Stimulated activated CD8-positive, alpha-beta memory T cell treated with anti-CD3 and anti-CD28 coated beads, Interleukin-15, amount 100 ng/mL, for 1 hour (primary cell): ENCODE results near the gene RGS3.
"Not testable (repeated sequence)": the region's sequence is repeated elsewhere in the genome, so short reads cannot be mapped to it uniquely, and the experiment has no call there.

Experiments used
- DNase-seq: peaks from one replicate; pipeline ENCODE4 v3.0.0-alpha.2; 2020; ENCODE audit warnings: low read depth

The RGS3 gene

GRCh38 chr9:113546566-113546965 lies 83.0 kb downstream of the RGS3 start:
- DNase-seq = no peak

DNA sequence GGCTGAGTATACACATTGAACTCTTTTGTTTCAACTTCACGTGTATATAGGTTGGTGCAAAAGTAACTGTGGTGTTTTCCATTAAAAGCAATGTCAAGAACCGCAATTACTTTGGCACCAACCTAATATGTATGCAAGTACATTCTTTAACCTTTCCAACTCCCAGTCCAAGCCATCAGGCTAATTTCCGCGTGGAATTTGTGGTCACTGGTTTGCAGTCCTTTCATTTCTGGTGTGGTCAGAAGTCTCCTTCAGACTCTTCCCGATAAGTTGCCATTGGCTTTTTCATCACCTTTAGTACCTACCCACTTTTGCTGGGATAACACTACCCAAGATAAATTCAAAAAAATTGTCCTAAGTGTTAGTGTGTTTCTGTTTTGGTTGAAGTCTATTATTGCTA lies 84.0 kb downstream of the RGS3 start:
- DNase-seq = no peak

DNA sequence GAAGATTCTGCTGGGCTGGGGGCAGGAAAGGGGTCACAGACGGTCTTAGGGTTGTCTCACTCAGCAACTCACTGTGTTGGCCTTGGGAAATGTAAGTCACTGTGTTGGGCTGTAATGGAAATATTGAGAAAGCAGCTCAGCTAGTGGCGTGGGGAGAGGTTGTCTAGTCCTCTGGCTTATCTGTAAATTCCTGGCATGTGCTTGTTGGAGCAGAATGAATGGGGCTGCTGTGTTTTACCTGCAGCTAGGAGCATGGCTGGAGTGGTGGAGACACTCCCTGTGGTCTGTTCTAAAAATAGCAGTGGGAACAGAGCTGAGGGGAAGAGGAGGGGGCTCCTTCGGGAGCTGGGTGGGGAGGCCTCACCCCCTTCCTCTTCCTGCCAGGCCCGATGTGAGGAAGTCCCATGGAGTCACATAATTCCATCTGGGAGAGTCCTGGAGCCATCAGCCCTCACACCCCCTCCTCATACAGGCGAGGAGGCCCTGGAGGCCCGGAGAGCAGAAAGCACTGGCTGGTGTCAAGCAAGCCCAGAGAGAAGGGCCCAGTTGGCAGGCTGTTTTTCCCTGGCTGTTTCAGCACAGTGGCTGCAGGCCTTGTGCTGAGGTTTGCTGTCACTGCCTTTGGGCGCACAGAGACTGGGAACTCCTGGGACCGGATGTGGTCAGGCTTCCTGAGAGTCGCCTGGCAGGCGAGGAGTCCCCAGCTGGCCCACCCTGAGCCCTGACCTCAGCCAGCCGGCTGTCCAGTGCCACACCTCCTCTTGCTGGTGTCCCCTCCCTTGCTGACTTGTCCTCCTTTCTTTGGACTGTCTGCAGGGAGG lies 84.9 kb downstream of the RGS3 start:
- DNase-seq = no peak

GRCh38 chr9:113549892-113550291 lies 86.4 kb downstream of the RGS3 start:
- DNase-seq = not testable (repeated sequence)

- no peak for DNase-seq
Observed at GRCh38 chr9:113556877-113557593, 93.5 kb downstream of the RGS3 start.

DNA sequence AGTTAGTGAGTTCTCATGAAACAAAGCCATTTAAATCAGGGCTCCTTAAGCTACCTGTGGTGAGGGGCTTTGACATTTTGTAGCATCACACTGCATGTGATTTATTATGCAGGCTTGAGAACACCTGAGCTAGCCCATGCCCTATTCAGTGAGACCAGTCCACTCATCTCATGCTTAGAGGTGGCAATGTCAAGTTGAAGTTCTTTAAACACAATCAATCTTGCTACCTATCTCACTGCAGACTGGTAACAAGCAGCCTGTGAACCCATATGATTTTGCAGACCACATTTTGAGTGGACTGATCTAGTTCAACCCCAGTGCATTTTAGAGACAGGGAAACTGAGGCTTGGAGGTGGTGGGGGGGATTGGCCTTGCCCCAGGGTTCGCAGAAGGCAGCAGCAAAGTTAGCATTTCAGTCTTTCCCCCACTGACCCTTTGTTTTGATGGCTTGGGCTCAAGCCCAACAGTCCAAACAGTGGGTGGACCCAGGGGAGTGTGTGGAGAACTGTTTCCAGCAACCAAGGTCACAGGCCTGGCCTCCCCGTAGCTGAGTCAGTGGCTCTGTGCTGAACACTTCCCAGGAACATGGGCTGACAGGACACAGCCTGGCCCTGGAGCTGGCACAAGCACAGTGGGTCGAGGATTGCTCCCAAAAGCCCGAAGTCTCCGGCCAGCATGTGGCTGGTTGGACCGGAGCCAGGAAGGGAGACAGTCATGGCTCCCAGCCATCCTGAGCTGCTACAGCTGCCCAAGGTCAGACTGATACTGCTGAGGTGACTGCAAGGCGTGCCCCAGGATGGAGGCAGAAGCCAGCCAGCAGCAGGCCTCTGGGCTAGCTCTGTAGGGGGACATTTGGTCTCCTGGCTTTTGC lies 95.3 kb downstream of the RGS3 start:
- no peak for DNase-seq

- no peak for DNase-seq
Observed at GRCh38 chr9:113559834-113560800, 96.6 kb downstream of the RGS3 start.

DNA sequence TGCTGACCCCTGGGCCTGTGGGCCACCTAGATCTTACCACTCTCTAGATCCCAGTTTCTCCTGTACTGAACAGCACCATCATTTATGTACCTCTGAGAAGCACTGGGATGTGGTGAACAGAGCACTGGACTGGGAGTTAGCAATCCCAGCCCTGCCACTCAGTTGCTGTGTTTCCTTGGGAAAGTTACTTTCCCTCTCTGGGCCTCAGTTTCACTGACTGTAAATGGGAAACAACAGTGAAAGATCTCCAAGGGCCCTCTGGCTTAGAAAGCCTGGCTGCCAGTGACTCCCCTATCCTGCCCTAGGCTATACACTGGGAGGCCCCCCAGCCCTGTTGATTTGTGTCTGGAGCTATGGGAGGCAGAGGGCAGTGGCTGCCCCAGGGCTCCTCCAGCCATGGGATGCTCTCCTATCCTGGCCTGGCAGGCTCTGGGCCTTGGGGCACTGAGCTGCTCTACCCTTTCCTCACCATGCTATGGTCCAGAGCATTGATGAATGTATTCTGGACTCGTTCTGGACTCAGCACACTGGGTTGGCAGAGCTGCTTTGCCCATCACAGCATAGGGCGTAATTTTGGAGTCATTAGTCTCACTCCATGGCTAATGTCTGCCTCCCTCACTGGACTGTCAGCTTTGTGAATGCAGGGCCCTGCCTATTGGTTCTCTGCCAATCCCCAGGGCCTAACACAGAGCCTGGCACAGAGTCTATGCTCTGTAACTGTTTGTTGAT lies 99.3 kb downstream of the RGS3 start:
- DNase-seq = no peak

DNA sequence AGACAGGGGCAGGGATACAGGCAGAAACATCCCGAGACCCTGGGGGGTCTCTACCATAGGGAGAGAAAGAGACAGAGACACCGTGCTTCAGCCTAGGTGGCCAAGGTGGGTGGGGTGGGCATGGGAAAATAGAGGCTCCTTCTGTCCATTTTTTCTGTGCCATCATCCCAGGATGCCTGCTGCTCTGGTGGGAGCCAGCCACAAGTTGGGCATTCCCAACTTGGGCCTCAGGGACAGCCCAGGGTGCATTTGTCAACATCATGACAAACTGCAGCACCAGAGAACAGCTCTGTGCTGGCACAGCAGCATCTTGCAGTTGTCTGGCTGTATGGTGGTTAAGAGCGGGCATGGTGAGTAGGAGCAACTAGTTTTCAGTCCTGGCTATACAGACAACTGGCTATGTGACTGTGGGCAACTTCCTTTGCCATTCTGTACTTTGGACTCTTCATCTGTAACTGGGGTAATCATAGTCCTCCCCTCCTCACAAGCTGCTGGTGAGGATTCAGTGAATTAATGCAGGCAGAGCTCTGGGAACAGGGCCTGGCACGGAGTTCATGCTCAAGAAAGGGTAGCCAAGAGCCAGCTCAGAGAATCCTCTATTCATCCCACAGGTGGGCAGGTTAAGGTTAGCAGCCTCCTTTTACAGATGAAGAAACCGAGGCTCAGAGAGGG lies 100.4 kb downstream of the RGS3 start:
- no peak for DNase-seq

- DNase-seq = no peak
Observed at GRCh38 chr9:113564498-113565237, 101.1 kb downstream of the RGS3 start.

- no peak for DNase-seq
Observed at GRCh38 chr9:113566016-113566711, 102.6 kb downstream of the RGS3 start.

- no peak for DNase-seq
Observed at GRCh38 chr9:113566712-113567071, 103.2 kb downstream of the RGS3 start.

DNA sequence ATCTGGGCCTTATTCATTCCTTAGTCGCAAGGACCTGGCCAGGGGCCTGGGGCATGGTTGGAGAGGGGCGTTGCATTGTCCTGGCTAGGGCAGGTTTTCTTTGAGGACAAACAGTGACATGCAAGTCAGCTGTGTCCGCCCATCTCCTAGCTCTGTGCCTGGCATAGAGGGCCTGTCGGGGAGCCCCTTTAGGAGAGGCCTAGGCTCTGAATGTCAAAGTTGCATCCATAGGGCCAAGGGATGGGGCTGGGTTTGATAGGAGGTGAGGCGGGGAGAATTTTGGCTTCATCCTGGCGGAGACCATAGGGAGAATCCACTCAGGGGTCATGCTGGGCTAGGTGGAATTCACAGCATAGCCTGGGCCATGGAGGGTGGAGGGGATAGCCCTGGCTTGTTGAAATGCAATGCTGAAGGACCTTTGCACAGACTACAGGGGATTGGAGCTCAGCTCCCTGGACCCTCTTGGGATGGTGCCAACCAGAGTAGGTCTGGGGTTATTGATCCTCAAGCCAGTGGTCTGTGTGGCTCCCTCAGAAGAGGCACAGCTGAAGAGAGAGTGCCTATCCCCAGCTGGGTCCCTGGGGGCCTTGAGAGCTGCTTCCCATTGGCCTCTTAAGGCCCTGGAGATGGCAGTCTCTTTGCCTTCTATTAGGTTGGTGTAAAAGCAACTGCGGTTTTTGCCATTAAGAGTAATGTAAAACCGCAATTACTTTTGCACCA lies 104.0 kb downstream of the RGS3 start:
- no peak for DNase-seq

GRCh38 chr9:113568081-113568435 lies 104.5 kb downstream of the RGS3 start:
- no peak for DNase-seq

DNA sequence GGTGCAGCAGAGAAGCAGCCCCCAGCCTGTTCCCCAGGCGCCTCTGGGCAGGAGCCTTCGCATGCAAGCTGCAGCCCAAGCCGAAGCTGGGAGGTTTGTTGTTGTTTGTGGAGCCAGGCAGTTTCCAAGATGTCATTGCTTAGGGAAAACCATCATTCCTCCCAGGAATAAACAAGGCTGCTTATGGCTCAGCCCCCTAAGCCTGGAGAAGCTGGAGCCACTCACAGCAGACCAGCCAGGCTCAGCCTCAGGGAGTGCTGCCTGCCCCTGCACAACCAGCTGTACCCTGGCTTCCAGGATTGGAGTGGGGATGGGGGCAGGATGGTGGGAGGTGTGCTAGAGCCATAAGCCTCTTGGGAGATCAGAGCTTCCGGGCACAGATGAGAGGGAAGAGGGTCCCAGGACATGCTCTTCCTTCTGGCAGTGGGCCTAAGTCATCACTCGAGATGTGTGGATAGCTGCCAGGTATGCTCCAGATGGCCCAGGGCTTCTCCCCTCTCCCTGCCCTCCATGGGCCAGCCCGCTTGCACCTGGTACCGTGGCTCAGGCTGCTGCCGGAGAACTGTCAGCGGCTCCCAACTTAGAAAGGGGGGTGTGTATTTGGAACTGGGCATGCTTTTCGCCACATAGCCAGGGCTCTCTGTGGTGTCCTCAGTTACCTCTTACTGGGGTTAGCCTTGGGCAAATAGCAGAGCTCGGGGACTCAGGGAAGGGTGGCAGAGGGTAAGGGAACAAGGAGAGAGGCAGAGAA lies 105.2 kb downstream of the RGS3 start:
- DNase-seq = no peak

DNA sequence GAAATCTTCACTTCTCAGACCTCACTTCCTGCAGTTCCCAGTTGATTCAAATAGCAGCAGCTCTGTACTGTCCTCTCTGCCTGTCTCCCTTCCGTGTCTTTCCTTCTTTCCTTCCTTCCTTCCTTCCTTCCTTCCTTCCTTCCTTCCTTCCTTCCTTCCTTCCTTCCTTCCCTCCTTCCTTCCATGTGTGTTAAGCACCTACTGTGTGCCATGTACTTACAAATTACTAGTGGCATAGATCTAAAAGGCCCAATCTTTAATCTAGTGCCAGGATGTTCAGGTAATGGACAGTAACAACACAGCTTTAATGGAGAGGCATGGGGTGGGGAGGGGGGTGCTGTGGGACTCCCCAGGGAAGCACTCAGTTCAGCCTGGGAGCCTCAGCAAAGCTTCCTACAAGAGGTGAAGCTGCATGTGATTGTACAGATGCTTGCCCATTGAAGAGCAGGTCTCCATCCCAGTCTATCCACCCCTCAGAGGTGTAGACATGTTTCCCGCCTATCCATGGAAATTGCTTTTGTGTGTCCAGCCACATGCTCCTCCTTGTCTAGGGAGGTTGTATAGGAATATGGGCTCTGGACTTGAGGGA lies 106.0 kb downstream of the RGS3 start:
- no peak for DNase-seq

GRCh38 chr9:113570106-113570505 lies 106.6 kb downstream of the RGS3 start:
- no peak for DNase-seq
